HUDEP-2 (cell line): ENCODE data around the gene RFX4.
A peak's percentile ranks its signal among the peaks of the same experiment; 100 is the strongest.

Source experiments
- DNase-seq, 76 experiments: peaks; one replicate each; lab custom pipeline; 2025; ENCODE audit not compliant: unreplicated experiment in 76 of 76; lab: John Stamatoyannopoulos, UW

RFX4 gene

DNA sequence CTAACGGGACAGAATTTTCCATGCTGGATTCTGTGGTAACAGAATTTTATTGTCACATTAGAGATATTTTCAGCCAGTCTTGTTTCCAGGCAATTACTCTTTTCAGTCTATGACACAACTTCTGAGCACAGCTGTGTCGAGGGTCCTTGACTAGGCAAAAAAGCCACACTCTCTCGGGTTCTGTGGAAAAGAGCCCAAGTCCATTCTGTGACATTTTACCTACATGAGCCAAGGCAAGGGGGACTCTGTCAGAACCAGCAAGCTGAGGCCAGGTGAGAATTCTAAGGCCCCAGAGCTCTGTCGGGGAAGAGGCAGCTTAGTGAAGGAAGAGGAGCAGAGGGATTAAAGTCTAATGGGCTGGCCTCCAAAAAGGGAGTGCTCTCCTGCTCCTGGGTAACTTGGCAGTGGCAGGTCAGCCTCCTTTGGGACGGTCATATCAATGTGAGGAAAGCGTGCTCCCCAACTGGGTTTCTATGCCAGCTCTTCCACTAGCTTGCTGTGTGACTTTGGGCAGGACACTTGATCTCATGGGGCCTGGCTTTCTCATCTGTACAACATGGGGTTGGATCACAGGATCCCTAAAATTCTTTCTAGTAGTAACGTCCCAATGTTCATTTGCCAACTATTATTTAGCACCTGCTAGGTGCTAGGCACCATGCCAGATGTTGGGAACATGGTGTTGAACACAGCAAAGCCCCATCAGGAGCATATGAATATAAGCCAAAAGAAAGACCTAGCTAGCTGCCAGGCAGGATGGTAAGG, 175.7 kb downstream of the RFX4 start:
- DNase-seq, result no peak

DNA sequence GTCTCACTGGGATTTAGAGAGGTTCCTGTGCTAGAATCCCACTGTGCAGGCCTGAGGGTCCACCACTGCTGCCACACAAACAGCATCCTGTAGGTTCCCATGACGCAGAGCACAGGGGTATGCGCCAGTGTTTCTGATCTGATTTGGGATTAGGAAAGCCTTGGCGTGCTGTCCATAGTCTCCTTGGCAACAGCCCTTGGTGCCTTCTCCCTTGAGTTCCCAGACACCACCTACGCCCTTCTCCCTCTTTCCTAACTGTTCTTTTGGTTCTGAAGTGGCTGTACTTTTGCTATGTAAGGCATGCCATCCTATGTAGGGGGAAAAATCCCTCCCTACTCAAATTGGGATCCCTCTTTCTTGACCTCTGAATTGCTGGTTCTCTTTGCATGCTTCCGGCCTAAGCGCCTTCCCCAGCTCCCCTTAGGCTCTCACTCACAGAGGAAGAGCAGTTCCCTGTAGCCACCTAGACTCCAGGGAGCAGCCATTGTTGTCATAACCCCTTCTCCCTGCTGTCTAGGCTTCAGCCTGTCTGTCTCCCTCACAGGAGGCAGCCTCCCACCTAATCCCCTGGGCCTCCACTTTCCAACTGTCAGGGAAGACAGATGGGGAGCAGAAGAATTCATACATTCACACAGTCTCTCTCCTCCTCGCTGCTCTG, 176.9 kb downstream of the RFX4 start:
- no peak for DNase-seq

DNA sequence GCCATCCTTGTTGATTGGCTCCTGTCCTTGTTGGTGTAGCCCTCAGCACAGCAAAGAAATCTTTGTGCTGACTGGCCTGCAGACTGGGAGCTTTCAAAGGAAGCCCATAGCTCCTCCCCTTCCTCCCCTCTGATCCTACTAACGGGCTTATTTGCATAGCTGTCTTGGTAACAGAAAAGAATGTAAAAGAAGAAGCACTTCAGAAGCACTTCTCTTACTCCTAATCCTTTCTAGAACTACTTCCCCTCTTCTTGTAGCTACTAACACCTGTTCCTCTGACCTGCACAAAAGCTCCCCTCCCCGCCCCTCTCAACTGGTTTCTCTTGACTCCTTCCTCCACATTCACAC, 177.4 kb downstream of the RFX4 start:
- no peak for DNase-seq

DNA sequence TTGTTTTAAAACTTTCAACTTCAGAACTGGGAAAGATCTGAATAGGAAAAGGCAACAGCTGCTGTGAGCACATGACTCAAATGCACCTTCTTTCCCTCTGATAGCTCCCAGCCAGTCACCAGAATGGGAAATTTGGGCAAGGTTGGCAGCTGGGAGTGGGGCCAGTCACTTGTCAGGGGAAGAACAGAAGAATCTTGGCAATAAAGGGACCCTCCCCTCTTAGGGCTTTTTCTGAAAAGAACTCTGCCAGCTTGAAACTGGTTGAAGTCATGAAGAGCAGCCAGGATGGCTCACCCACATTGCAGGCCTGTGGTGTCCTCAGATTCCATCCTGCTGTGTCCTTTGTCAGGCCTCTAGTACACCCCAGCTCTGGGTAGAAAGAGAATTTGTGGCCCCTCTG, 181.4 kb downstream of the RFX4 start:
- DNase-seq, result no peak

DNA sequence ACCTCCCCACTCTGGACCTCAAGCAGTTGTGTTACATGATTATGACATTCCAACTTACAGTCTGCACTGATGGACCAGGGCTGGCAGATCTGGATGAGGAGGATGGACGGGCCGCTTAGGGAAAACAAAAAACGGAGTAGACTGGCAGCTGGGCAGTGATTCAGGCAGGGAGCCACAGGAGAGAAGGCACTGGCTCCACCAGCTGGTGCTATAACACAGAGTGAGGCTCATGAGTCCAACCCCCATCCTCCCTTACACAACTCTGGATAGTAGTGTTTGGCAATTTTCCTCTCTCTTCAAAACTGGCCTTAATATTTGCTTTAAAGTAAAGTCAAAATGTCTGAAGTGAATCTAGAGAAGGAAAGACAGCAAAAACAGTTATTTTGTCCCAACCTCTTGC, 181.9 kb downstream of the RFX4 start:
- DNase-seq, result no peak

DNA sequence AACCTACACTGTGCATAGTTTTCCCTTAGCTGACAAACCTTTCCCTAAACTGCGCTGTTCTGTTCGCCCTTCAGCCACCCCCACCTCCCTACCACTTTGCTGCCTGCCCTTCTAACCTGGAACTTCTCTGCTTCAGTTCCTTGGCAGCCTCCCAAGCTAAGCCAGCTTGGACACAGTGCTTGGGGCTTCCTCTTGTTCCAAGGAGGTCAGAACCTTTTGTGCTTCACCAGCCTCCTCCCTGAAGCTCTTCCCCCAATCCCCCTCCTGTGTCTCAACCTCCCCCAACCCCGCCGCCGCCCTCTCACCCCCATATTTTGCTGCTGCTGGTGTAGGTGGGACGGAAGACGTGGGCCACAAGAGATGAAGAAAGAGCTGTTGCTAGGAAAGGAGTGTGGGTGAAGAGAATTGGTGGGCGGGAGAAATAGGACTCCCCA, 183.6 kb downstream of the RFX4 start:
- no peak for DNase-seq

DNA sequence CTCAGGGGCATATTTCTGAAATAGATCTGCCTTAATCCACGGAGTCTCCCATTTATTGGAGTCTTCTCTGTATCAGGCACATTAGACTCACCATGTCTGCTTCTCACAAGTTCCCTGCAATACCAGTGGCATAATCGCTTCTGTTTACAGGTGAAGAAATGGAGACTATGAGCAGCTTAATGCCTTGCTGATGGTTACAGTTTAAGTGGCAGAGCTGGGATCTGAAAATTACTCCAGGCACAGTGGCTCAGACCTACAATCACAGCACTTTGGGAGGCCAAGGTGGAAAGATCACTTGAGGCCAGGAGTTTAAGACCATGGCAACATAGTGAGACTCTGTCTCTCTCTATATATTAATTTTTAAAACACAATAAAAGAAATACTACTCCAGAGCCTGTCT, 184.4 kb downstream of the RFX4 start:
- DNase-seq, result no peak

DNA sequence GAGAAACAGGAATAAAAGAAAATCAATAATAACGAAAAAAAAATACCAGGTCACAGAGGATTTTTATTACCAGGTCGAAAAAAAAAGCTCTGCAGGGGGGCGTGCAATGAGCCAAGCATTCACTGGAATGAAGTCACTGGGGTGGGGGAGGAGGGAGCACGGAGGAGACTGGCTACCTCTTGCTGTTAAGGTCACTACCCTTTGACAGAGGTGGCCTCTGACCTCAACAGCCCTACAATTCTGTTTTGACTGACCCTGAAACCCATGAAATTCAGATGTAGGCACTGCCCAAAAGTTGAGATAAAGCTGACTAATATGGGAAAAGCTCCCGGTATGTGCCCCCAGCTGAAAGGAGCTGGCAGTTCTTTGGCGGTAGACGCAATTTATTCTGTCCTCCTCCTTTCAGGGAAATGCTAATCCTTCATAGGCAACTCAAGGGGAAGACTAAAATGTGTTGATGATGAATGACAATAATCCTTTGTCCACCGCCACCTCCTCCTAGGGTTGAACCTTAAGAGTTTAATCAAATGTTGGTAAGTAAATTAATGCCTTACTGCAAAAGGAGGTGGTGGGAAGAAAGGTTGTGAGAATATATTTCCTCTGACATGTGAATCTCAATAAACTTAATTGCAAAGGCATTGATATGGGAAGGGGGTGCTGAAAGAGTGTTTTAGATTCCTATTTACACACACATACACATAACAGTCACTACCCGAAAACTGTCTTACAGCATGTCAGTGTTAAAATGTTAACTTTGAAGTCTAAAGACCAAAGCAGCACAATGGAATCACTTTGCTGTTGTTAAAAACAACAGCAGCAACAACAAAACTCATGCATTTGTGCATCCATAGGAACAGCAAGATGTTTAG, 185.4 kb downstream of the RFX4 start:
- no peak for DNase-seq

DNA sequence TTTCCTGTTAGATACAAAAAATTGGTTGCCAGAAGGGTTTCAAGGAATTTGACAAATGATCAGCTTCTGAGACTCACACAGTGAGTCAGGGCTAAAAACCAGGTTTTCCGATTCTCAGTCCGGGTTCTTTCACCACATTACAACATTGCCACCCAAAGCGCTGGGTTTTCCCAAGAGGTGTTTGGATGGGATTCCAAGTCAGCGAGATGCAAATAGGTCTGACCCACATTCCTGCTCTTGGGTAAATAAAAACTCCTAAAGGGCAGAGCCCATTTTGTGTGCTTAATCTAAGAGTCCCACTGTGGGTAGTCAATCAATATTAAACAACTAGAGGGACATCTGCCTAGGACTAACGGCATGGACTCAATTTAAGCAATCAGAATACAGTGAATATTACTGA, 186.3 kb downstream of the RFX4 start:
- no peak for DNase-seq

DNA sequence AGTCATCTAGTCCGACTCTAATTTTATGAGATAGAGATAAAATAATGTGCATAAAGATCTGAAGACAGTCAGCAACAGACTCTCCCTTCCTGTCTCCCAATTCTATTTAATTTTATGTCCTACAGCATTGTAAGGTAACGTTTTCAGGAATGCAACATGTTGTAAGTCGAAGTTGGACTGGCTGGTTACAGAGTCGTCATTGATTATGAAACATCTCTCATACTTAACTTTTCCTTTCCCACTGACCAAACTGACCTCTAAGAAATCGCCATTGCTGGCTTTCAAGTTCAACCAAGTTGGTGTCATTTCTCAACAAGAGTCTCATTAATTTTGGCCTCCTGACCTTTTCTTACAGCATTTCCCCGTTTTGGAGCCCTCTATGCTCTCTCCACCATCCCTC, 186.7 kb downstream of the RFX4 start:
- DNase-seq, result no peak

DNA sequence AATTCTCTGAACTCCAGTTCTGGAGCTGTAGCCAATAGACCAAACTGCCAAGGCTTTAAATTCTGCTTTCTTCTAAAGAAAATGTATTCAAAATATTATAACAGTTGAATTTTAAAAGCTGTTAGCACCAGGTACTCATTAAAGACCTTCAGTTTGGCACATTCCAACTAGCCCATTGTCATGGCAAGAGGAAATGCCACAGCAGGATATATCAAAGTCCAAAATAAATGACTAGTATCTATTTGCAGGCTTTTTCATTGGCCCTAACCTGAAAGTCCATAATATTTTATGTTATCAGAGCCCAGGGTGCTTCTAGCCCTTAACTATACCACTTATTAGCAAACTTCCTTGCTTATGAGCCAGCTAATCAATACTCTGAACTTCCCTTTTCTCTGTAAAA, 188.6 kb downstream of the RFX4 start:
- no peak for DNase-seq

DNA sequence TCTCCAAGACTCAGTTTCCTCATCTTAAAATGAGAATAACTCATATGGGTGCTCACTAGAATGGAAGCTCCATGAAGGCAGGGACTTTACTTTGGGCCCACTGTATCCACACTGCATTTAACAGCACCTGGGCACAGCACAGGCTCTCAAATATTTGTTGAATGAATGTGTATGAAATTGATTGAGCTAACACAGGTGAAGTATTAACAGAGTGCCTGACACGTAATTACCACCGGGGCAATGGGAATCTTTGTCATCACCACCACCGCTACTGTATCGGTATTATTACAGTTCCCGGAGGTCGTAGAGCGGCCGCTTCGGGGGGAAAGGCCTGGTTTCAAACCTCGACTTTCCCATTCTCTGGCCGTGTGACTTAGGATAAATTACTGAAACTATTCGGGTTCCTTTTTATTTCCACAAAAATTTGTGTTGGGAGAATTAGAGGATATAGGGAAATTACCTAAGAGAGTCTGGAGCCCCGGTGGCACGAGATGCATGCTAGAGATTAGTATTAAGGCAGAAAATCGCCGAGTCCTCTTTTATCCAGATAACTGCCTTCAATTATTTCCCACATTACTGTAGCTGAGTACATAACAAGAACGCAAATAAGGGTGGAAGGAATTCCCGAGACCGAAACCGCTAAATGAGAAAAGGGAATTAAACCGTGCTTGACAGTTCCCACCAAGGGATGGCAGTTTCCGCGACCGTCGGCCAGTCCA, 190.6 kb downstream of the RFX4 start:
- DNase-seq, result peak in 2 of 76 experiments; percentile 29 to 33

DNA sequence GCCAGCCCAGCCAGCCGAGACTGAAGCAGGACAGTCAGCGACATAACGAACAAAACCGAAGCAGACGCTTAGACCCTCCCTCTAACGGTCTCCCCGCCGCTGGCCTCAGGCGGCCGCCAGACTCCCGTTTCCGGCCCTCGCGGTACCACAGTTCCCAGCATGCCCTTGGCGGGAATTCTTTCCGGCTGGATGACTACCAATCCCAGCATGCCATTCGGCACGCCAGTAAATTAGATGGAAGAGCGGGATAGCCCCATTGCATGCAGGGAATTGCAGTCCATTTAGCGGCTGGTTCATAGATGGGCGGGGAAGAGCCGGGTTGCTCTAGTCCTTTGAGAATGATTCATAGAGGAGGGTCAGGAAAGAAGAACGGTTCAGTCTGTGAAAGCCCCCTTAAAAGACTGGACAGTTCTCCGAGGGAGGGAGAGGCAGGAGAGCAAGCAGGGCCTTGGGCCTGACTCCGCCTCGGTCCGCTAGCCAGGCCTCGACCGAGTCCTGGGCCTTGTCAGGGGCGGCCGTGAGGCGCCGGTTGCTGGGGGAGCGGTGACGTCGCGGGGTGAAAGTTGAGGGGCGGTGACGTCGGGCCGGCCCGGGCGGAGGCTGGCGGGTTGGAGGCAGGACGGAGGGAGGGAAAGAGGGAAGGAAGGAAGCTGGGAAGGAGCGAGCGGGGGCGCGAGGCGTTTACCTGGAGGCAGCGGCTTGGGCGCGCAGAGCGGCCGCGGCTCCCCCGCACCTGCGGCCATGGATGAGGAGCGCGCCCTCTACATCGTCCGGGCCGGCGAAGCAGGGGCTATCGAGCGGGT, 191.4 kb downstream of the RFX4 start, which contains the start of gene RIC8B:
RIC8B (plus strand) TSS at position 678 of the 803 bp plus-strand sequence; CDS start at position 742, 64 bp downstream.
- peak; percentile 28 to 97 (median 92) for DNase-seq

DNA sequence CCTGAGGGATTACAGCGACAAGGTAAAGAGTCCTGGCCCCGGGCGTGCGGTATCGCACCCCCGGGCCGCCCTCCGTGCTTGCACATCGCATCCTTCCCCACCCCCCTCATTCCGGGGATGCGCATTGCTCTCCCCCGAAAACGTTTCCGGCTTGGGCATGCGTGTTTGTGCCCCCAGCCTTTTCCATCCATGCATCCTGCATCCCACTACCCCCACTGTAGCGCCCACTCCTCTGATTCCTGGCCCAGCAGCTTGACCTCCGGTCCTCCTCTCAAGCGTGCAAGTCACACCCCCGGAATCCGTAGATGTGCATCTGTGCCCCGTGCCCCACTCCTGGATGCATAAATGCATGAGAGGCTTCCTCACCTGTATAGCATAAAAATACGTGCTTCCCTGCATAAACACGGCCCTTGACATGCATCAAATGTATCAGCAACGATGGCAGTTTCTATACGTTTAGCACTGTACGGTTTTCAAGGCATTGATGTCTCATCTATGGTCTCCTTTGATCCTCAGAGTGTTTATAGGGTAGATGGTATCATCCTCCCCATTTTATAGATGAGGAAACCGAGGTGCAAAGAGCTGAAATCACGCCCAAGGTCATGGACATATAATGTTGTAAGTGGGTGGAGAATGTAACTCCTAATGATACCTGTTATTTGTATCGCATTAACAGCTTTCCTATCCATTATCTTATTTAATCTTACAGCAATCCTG, 192.2 kb downstream of the RFX4 start:
- peak in 2 of 76 experiments; percentile 23 to 51 for DNase-seq

DNA sequence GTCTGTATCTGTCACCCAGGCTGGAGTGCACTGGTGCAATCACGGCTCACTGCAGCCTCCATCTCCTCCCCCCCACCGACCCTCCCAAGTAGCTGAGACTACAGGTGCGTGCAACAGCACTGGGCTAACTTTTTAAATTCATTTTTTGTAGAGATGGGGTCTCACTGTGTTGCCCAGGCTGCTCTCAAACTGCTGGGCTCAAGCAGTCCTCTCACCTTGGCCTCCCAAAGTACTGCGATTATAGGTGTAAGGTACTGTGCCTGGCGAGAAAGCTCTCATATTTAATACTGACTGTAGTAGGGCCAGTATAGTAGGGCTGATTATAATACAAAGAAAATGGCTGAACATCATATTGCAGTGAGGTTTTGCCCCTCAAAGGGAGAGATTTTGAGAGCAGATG, 194.1 kb downstream of the RFX4 start:
- no peak for DNase-seq

DNA sequence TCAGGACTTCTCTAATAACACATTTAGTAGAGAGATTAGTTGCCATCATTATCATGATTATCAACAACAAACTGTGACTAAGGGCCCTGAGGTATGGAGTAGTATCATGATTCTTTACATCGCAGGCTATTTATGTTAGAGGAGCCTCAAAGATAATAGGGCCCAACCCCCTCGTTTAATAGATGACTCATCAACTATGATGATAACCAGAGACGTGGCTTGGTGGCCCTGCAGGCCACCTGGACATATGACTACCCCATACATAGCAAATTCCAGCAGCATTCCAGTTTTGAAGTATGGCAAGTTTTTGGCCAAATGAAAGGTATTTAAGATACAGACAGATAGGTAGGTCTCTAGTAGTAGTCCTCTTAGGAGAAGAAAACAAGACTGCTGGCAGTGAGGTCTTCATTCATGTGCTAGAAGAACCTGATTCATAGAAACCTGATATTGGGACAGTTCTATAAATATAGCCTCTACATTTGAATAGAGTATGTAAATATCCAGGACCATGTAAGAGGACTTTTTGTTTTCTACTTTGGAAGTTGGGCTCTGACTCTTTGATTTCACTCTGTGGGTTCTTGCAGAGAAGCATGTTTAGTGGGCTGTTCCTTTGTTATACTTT, 197.3 kb downstream of the RFX4 start:
- DNase-seq, result peak in 33 of 76 experiments; percentile 2 to 76 (median 38)

DNA sequence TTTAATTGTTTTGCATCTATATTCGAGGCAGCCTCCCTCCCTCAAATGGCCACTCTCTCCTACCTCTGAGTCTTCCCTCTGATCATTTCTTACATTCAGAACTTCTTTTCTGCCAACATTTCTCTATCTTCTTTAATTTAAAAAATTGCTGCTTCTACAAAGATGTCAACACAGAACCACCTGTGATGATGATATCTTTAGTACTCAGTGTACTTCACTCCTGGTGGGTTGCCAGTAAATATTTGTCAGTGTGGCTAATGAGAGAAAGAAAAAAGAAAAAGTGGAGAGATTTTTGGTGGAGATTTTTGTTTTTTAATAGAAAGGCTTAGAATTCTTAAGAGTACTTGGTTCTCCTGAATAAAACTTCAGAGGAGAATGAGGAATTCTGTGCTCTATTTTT, 199.8 kb downstream of the RFX4 start:
- no peak for DNase-seq

DNA sequence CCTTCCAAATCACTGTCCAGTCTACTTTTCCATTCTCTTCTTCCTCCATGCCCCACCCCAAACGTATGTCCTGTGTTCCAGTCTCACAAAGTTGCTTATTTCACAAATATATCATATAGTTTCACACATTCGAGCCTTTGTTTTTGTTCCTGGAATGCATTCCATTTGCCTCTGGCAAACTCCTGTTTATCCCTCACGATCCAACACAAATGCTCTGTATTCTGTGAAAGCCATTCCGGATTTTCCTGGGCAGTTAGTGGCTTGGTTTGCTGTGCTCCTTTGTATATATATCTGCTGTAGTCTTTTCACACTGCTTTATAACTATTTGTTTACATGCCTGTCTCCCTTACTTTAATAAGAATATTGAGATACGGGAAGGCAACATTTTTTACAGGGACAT, 200.7 kb downstream of the RFX4 start:
- no peak for DNase-seq

DNA sequence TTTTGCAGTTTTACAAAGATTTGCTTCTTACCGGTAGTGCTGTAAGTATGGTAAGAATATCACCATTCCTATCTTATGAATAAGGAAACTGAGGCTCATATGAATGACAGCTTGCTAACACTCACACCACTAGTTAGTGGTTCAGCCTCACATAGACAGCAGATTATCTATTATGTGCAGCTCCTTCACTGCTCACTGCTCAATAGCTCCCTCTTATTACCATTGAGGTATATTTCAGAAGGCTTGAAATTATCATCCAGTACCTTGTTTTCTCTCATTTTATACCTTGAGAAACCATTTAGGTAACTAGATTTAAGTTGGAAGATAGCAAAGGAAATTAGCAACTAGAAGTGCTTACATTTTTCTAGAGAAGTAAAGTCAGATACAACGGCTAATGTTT, 207.2 kb downstream of the RFX4 start:
- DNase-seq, result no peak
